Hematopoietic multipotent progenitor cell treated with erythropoietin and hydrocortisone succinate and interleukin-3 and kit ligand, for 15 days (in vitro differentiated cells): Measurements from ENCODE around the gene RANBP1.

Source experiments
- DNase-seq: peaks from one replicate; pipeline ENCODE4 v3.0.0-alpha.2; 2015; ENCODE audit warnings: low spot score

RANBP1 gene

DNA sequence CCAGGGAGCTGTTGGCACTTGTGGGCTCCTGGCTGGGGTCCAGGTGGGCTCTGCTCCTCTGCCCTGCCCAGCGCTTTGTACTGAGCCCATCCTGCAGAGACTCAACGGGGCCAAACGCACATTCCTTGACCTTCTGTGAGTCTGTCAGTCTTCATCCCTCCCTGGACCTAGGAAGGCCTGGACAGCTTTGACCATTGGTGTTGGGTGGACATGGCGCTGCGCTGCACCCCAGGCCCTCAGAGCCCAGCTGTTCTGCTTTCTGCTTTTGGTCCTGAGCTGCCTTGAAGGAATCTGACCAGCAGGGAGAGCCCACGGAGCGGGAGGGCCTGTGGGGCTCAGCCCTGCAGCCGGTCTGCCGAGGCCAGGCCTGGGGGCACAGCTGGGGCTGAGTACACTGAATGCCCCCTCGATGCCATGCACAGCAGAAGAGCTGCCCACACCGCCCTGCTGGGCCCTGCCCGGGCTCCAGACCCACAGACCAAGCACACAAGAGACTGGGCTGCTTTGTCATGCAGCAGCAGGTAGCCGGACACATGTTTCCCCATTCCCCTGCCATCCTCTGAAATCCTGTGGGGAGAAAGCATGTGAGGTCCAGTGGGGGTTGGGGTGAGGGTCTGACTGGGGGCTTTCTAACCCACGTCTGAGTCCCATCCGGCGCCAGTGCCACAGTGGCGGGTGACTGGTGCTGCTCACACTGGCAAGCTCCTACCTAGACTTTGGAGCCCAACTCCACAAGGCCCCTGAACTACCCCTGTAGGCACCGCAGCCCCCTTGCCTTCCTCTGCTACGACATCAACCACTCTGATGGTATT is 59.1 kb downstream of the RANBP1 start:
- DNase-seq = no peak

DNA sequence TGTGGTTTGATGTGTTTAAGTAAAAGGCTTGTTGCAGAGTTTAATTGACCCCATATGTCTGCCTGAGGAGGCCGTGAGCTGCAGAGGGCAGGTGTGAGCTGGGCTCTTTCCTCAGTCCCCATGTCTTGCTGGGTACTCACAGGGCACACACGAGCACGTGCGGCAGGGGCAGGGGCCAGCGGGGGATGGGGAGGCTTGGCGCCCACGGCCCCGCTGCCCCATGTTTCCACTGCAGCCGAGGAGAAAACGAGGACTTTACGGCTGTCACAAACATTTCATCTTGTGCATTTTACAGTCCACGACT is 59.6 kb downstream of the RANBP1 start:
- no peak for DNase-seq

DNA sequence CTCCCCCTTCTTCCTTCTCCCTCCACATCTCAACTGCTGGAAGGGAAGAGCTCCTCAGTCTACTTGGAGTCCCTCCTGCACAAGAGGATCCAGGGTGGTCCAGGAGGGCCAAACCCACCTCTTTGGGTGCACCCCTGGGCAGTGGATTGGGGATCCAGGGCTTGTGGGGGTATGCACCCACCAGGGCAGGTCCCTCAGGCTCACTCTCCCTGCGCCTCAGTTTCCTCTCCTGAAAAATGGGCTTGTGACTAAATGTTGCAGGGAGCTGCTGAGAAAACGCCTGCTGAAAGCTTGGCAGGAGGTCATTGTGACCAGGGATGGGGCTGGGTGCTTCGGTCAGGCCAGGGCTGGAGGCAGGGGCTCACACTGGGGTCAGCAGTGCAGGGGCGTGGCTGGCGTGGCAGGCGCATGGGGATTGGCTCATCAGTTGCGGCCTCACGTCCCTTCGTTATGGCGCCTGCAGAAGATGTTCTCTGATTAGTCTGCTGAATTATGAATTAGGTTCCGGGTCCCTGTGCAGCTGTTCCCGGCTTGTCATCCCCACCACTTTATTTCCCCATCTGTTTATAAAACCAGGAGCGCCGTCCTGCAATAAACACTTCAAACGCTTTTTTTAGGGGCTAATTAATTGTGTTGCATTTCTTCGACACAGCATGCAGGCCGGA is 60.6 kb downstream of the RANBP1 start:
- no peak for DNase-seq
